D721Med (cell line): ENCODE data around the gene MED20.

Source experiments
- DNase-seq: peaks from one replicate; pipeline ENCODE4 v3.0.0; 2011; ENCODE audit warnings: low spot score; ENCODE audit not compliant: insufficient read length
- FAIRE-seq: peaks from 2 replicates; lab custom pipeline; 2011; peaks lifted over from hg19 to GRCh38; lab: Jason Lieb, UNC
- CTCF ChIP-seq: IDR thresholded peaks from 2 replicates; pipeline ENCODE4 v1.5.1; 2012; ENCODE audit warnings: mild to moderate bottlenecking, control low read depth; ENCODE audit not compliant: insufficient read depth; ENCODE audit errors: missing control alignments

Gene MED20

GRCh38 chr6:41872147-41872546 is 48.8 kb downstream of the MED20 start:
- TF ChIP-seq CTCF: no peak

GRCh38 chr6:41871691-41872090 is 49.2 kb downstream of the MED20 start:
- DNase-seq: no peak
- no peak for TF ChIP-seq CTCF
- no peak for FAIRE-seq

More at GRCh38 chr6:41872147-41872546, 48.8 kb downstream of the MED20 start:
- DNase-seq: no peak
- no peak for FAIRE-seq

GRCh38 chr6:41859356-41859755 is 61.6 kb downstream of the MED20 start:
- DNase-seq: no peak
- FAIRE-seq: no peak
- no peak for TF ChIP-seq CTCF

- DNase-seq (no peak), FAIRE-seq (no peak)
- no peak for TF ChIP-seq CTCF
These were observed 62.2 kb downstream of the MED20 start for GRCh38 chr6:41858703-41859102.
